Liver (tissue), 9 donors: Measurements from ENCODE around the gene TMEM170B. TPM values are rescaled to one million over a fixed set of nuclear protein-coding genes. Genes with fewer than 3 reads are reported as not detected.

Experiments used
- DNase-seq: peaks from one replicate; pipeline ENCODE4 v3.0.0-alpha.2; 2017; ENCODE audit warnings: low spot score
- H3K27ac ChIP-seq, 2 donors: one replicate each; pipeline ENCODE4 v1.7.0; 2013; ENCODE audit warnings: inconsistent platforms in 2 of 2, low read length in 2 of 2, control low read depth in 1 of 2, low read depth in 1 of 2, mild to moderate bottlenecking in 1 of 2
- H3K27me3 ChIP-seq, 4 donors: one replicate each; pipeline versions ENCODE4 v1.6.1 to v1.7.0; 2013; ENCODE audit warnings: low read length in 3 of 4, inconsistent platforms in 1 of 4, mild to moderate bottlenecking in 1 of 4, moderate library complexity in 1 of 4; ENCODE audit not compliant: control insufficient read depth in 4 of 4, insufficient read depth in 4 of 4
- H3K36me3 ChIP-seq, 4 donors: one replicate each; pipeline versions ENCODE4 v1.6.1 to v1.7.0; 2013; ENCODE audit warnings: low read length in 3 of 4, mild to moderate bottlenecking in 3 of 4, low read depth in 1 of 4, moderate library complexity in 1 of 4; ENCODE audit not compliant: control insufficient read depth in 4 of 4, insufficient read depth in 3 of 4
- H3K4me1 ChIP-seq, 4 donors: one replicate each; pipeline versions ENCODE4 v1.6.1 to v1.7.0; 2013; ENCODE audit warnings: low read length in 3 of 4, mild to moderate bottlenecking in 3 of 4, moderate library complexity in 1 of 4; ENCODE audit not compliant: control insufficient read depth in 4 of 4, insufficient read depth in 4 of 4
- H3K4me3 ChIP-seq, 3 donors: one replicate each; pipeline versions ENCODE4 v1.6.1 to v1.7.0; 2013; ENCODE audit warnings: low read length in 3 of 3, control low read depth in 1 of 3, low read depth in 1 of 3, mild to moderate bottlenecking in 1 of 3
- H3K9ac ChIP-seq, 2 donors: one replicate each; pipeline ENCODE4 v1.7.0; 2013; ENCODE audit warnings: low read length in 2 of 2, mild to moderate bottlenecking in 2 of 2, moderate library complexity in 2 of 2, control low read depth in 1 of 2, low read depth in 1 of 2
- H3K9me3 ChIP-seq, 4 donors: one replicate each; pipeline versions ENCODE4 v1.6.1 to v1.7.0; 2013; ENCODE audit warnings: low read length in 3 of 4; ENCODE audit not compliant: control insufficient read depth in 4 of 4
- EGR1 ChIP-seq, 2 donors: IDR thresholded peaks; 2 replicates each; pipeline ENCODE4 v1.6.1; 2016 to 2018; ENCODE audit warnings: antibody characterized with exemption in 2 of 2, low read depth in 2 of 2
- FOXA1 ChIP-seq: IDR thresholded peaks from 2 replicates; pipeline ENCODE4 v1.6.1; 2016; ENCODE audit warnings: antibody characterized with exemption
- FOXA2 ChIP-seq: IDR thresholded peaks from 2 replicates; pipeline ENCODE4 v1.6.1; 2016; ENCODE audit warnings: antibody characterized with exemption
- GABPA ChIP-seq, 2 donors: IDR thresholded peaks in 1 of 2; conservative IDR thresholded peaks in 1 of 2; 2 replicates each; pipeline ENCODE4 v1.6.1; 2016; ENCODE audit warnings: antibody characterized with exemption in 2 of 2, mild to moderate bottlenecking in 1 of 2, moderate library complexity in 1 of 2
- HNF4A ChIP-seq, 2 donors: conservative IDR thresholded peaks; 2 replicates each; pipeline ENCODE4 v1.6.1; 2016; ENCODE audit warnings: antibody characterized with exemption in 2 of 2, mild to moderate bottlenecking in 2 of 2
- HNF4G ChIP-seq: IDR thresholded peaks from 2 replicates; pipeline ENCODE4 v1.6.1; 2016; ENCODE audit warnings: antibody characterized with exemption
- JUND ChIP-seq, 2 donors: IDR thresholded peaks; 2 replicates each; pipeline ENCODE4 v1.6.1; 2016; ENCODE audit warnings: antibody characterized with exemption in 2 of 2
- NR2F2 ChIP-seq: IDR thresholded peaks from 2 replicates; pipeline ENCODE4 v1.6.1; 2016; ENCODE audit warnings: antibody characterized with exemption
- RAD21 ChIP-seq, 2 donors: IDR thresholded peaks; 2 replicates each; pipeline ENCODE4 v1.6.1; 2016; ENCODE audit warnings: antibody characterized with exemption in 2 of 2, mild to moderate bottlenecking in 2 of 2
- SP1 ChIP-seq: IDR thresholded peaks from 2 replicates; pipeline ENCODE4 v1.6.1; 2018; ENCODE audit warnings: antibody characterized with exemption, mild to moderate bottlenecking
- YY1 ChIP-seq: IDR thresholded peaks from 2 replicates; pipeline ENCODE4 v1.6.1; 2016; ENCODE audit warnings: antibody characterized with exemption, mild to moderate bottlenecking
- WGBS: extraction: QIAGEN DNeasy Blood & Tissue Kit; methylation state at CpG from one replicate; pipeline ENCODE4 v1.1.7; 2013; 5-methylcytosine and 5-hydroxymethylcytosine counted together
- polyA plus RNA-seq, 2 donors: library from polyadenylated mRNA; stranded (reverse) in 1 of 2; unstranded in 1 of 2; fragments of 200-250 nt in 1 of 2; fragments of >200 nt in 1 of 2; fragmentation: Nextera tagmentation in 1 of 2; extraction: Ambion mirVana in 1 of 2; gene quantifications; one replicate each; pipeline versions ENCODE4 v1.2.1 to v1.2.3, GENCODE V29; 2013 to 2015
- total RNA-seq, 2 donors: library from RNA; depleted of rRNA; stranded (reverse); fragments of >200 nt; gene quantifications; one replicate each; pipeline ENCODE4 v1.2.3, GENCODE V29; 2014
- TF ChIP-seq, protein P1 (sequence below): IDR thresholded peaks from 2 replicates; pipeline ENCODE4 v1.6.1; 2016; ENCODE audit warnings: antibody characterized with exemption
- TF ChIP-seq, protein P2 (sequence below): IDR thresholded peaks from 2 replicates; pipeline ENCODE4 v1.6.1; 2016; ENCODE audit warnings: antibody characterized with exemption, mild to moderate bottlenecking
- TF ChIP-seq, protein P3 (sequence below): IDR thresholded peaks from 2 replicates; pipeline ENCODE4 v1.6.1; 2016; ENCODE audit warnings: antibody characterized with exemption
- TF ChIP-seq, protein P4 (sequence below): fragments of 150-350 bp; IDR thresholded peaks from 2 replicates; pipeline ENCODE4 v1.5.1; 2017; ENCODE audit warnings: improper control_type of control experiment, low read depth, low read length; ENCODE audit not compliant: missing input control
- TF ChIP-seq, protein P5 (sequence below): IDR thresholded peaks from 2 replicates; pipeline ENCODE4 v1.6.1; 2016; ENCODE audit warnings: antibody characterized with exemption
- donor health status: healthy.
- donor health status: healthy.
- donor health status: healthy.
- donor health status: healthy.
- donor health status: healthy.

Gene TMEM170B
- total and polyA plus RNA-seq, 4 donors: 1.8 to 11.0 (median 6.1) TPM

DNA sequence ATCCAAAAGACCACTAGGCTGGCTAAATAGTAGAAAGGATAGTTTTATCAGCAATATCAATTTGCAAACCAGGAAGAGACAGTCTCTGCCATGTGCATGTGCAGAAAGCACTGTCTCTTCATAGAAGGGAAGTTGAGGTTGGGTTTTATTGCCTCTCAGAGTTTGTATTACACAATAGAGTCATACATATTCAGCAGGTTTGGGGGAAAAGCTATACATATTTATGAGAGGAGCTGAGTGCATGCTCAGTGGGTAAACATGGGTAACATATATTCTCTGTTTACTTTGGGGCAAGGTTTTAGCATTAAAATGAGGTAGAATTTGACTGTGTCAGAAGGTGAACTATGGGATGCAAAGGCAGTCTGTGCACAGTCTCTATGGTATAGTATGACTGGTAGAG, 14.9 kb downstream of the TMEM170B start:
- Histone ChIP-seq H3K9me3 (no peaks in the 10 kb centered on the region), H3K9ac (no peak overlapping the region), H3K27me3 (no peaks in the 10 kb centered on the region), H3K4me3 (no peak overlapping the region), H3K27ac (no peak overlapping the region), H3K36me3 (no peaks in the 10 kb centered on the region), H3K4me1 (no peaks in the 10 kb centered on the region)
- TF ChIP-seq, protein P1, sequence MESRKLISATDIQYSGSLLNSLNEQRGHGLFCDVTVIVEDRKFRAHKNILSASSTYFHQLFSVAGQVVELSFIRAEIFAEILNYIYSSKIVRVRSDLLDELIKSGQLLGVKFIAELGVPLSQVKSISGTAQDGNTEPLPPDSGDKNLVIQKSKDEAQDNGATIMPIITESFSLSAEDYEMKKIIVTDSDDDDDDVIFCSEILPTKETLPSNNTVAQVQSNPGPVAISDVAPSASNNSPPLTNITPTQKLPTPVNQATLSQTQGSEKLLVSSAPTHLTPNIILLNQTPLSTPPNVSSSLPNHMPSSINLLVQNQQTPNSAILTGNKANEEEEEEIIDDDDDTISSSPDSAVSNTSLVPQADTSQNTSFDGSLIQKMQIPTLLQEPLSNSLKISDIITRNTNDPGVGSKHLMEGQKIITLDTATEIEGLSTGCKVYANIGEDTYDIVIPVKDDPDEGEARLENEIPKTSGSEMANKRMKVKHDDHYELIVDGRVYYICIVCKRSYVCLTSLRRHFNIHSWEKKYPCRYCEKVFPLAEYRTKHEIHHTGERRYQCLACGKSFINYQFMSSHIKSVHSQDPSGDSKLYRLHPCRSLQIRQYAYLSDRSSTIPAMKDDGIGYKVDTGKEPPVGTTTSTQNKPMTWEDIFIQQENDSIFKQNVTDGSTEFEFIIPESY: no peak
- TF ChIP-seq NR2F2 (no peak), HNF4A (conservative IDR thresholded peaks at IDR 0.05) (no peak), EGR1 (IDR thresholded peaks at IDR 0.05; ENCODE audit: low read depth in 2 of 2) (no peak), RAD21 (IDR thresholded peaks at IDR 0.05) (no peak), FOXA1 (no peak), GABPA (IDR thresholded peaks at IDR 0.05 in 1 of 2, conservative IDR thresholded peaks at IDR 0.05 in 1 of 2) (no peak), JUND (IDR thresholded peaks at IDR 0.05) (no peak), HNF4G (no peak), FOXA2 (no peak), SP1 (no peak)
- TF ChIP-seq, protein P2, sequence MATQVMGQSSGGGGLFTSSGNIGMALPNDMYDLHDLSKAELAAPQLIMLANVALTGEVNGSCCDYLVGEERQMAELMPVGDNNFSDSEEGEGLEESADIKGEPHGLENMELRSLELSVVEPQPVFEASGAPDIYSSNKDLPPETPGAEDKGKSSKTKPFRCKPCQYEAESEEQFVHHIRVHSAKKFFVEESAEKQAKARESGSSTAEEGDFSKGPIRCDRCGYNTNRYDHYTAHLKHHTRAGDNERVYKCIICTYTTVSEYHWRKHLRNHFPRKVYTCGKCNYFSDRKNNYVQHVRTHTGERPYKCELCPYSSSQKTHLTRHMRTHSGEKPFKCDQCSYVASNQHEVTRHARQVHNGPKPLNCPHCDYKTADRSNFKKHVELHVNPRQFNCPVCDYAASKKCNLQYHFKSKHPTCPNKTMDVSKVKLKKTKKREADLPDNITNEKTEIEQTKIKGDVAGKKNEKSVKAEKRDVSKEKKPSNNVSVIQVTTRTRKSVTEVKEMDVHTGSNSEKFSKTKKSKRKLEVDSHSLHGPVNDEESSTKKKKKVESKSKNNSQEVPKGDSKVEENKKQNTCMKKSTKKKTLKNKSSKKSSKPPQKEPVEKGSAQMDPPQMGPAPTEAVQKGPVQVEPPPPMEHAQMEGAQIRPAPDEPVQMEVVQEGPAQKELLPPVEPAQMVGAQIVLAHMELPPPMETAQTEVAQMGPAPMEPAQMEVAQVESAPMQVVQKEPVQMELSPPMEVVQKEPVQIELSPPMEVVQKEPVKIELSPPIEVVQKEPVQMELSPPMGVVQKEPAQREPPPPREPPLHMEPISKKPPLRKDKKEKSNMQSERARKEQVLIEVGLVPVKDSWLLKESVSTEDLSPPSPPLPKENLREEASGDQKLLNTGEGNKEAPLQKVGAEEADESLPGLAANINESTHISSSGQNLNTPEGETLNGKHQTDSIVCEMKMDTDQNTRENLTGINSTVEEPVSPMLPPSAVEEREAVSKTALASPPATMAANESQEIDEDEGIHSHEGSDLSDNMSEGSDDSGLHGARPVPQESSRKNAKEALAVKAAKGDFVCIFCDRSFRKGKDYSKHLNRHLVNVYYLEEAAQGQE: no peak
- TF ChIP-seq, protein P3, sequence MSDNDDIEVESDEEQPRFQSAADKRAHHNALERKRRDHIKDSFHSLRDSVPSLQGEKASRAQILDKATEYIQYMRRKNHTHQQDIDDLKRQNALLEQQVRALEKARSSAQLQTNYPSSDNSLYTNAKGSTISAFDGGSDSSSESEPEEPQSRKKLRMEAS: no peak
- TF ChIP-seq, protein P4, sequence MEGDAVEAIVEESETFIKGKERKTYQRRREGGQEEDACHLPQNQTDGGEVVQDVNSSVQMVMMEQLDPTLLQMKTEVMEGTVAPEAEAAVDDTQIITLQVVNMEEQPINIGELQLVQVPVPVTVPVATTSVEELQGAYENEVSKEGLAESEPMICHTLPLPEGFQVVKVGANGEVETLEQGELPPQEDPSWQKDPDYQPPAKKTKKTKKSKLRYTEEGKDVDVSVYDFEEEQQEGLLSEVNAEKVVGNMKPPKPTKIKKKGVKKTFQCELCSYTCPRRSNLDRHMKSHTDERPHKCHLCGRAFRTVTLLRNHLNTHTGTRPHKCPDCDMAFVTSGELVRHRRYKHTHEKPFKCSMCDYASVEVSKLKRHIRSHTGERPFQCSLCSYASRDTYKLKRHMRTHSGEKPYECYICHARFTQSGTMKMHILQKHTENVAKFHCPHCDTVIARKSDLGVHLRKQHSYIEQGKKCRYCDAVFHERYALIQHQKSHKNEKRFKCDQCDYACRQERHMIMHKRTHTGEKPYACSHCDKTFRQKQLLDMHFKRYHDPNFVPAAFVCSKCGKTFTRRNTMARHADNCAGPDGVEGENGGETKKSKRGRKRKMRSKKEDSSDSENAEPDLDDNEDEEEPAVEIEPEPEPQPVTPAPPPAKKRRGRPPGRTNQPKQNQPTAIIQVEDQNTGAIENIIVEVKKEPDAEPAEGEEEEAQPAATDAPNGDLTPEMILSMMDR: no peak
- TF ChIP-seq, protein P5, sequence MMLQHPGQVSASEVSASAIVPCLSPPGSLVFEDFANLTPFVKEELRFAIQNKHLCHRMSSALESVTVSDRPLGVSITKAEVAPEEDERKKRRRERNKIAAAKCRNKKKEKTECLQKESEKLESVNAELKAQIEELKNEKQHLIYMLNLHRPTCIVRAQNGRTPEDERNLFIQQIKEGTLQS: no peak
- no peak for DNase-seq

DNA sequence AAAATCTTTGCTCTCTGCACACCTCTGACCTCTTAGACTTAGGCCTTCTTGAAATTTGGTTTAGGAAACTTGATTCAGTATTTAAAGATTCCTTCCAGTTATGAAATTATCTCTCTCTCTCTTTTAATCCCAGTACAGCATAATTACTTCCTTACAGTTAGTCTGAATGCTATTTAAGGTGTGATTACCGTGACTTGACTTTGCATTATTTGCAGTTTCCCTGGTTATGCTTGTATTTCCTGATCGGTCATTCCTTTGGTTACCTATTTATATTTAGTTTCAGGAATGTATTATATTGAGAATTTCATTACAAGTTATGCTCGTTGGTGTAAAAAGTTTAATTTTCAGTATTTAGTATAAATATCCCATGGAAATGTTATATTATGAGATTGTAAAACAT, 16.3 kb downstream of the TMEM170B start:
- Histone ChIP-seq H3K9ac (no peak overlapping the region), H3K27me3 (no peaks in the 10 kb centered on the region)
- 85% methylated on average over 3 of the region's 3 CpGs for WGBS
- TF ChIP-seq, protein P4: no peak
- TF ChIP-seq FOXA2 (no peak), SP1 (no peak), YY1 (no peak), EGR1 (IDR thresholded peaks at IDR 0.05; ENCODE audit: low read depth in 2 of 2) (no peak), FOXA1 (no peak)
- TF ChIP-seq, protein P2: no peak
- TF ChIP-seq, protein P1: no peak

More for the DNA sequence above, 16.3 kb downstream of the TMEM170B start:
- no peaks in the 10 kb centered on the region for H3K9me3 ChIP-seq
- no peaks in the 10 kb centered on the region for H3K36me3 ChIP-seq
- no peak for DNase-seq
- no peak overlapping the region for H3K27ac ChIP-seq
- no peaks in the 10 kb centered on the region for H3K4me1 ChIP-seq
- H3K4me3 ChIP-seq: no peak overlapping the region
